HuH-7 (cell line): ENCODE measurements around the gene C10orf95.

Source experiments
- DNase-seq: peaks from one replicate; pipeline ENCODE4 v3.0.0; 2011; ENCODE audit warnings: low spot score

The C10orf95 gene

DNA sequence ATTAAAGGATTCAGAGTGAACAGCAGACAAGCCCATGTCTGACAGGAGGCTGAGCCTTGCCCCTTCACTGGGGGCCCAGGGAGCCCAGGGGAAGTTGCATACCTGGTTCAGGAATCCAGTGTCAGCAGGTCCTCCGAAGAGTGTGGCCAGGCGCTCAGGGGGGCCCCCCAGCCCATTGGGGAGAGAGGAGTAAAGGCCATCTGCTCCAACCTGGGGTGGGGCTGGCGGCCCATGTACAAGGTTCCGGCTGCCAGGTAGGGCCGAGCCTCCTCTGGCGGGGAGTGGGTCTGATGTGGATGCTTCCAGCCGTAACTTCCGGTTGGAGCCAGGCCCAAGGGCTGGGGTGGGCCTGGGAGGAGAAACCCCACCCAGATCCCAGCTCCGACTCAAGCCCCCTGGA is 35.1 kb downstream of the C10orf95 start:
- no peak for DNase-seq

DNA sequence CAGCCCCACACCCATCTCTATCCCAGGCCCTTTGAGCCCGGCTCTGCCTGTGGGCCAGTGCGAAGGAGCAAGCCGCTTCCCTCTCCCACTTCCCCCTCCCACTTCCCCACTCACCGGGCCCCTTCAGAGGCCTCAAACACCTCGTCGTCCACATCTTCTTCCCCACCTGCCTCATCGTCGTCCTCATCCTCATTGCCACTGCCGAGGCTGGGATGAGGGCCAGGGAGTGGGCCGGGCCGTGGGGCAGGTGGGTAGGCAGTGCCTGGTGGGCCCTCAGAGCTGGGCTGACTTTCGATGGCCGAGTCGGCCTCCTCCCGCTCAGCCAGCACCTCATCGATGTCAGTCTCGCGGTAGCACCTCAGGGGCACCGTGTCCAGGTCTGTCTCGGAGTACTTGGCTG is 36.6 kb downstream of the C10orf95 start:
- no peak for DNase-seq

DNA sequence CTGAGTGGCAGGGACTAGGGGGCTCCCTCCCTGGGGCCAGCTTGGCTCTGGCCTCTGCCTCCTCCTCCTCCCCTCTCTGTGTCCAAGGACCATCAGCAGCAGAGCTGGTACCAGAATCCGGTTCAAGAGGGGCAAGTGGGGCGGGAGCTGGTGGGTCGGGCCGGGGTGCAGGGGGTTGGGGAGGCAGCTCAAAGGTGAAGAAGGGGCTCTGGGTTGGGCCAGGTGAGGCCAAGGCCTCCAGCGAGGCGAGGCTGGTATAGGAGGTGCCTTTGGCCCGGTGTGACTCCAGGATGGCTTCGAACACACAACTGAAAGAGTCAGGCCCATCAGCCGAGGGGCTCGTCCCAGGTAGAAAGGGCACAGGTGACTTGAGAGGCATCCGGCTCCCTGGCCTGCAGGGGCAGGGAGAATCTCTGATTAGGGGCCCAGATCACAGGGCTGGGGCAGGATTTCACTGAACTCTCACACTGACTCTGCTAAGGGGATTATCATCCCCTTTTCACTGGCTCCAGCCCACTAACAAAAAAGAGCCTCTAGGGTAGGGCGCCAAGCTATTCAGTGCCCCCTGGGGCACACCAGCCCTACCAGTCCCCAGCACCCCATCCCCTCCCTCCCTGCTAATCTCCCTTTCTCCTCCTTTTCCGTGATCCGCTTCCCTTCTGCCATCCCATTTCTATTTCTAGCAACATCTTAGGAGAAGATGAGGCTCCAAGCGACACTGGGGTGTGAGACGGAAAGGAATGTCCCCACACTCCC is 37.4 kb downstream of the C10orf95 start:
- DNase-seq = no peak

DNA sequence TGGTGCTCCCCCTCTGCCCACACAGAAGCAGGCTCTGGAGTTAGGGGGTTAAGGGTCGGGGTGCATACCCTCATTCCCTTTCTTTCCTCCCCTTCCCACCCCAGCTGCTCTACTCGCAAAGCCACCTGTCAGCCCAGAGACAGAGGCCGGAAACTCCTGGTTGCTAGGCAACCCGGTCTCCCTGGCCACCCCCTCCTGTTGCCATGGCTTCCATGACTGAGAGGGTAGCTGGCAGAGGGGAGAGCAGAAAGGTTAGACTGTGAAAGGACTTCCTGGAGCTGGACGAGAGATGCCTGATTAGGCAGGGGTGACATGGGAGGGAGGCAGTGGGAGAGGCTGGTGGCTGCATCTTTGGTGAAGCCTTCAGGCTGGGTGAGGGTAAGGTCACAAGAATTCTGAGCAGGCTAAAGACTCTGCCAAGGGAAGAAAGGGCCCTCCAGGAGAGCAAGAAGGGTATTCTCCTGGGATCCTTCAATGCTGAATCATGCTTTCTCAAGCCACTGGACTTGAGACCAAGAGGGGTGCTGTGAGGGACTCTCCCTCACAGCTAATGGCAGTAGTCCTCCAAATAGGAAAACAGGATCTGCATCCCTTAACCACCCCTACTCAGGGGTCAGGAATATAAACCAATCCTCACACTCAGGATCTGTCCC is 38.2 kb downstream of the C10orf95 start:
- no peak for DNase-seq

DNA sequence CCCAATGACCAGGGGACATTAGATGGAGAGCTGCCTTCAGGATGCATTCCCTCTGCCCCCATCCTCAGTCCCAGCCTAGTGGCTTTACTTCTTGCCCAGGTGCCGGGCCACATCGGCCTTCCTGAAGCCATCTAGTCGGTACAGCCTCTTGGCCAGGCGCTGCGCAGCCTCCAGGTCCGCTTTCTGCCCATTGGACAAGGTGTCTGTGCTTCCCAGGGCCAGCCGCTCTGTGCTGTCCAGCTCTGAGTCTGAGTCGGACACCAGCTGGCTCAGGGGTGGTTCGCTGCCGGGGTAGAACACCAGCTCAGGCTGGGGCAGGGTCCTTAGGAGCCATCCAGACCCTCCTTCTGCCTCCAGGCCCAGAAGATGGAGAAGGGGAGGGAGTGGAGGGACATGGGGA is 39.0 kb downstream of the C10orf95 start:
- no peak for DNase-seq

DNA sequence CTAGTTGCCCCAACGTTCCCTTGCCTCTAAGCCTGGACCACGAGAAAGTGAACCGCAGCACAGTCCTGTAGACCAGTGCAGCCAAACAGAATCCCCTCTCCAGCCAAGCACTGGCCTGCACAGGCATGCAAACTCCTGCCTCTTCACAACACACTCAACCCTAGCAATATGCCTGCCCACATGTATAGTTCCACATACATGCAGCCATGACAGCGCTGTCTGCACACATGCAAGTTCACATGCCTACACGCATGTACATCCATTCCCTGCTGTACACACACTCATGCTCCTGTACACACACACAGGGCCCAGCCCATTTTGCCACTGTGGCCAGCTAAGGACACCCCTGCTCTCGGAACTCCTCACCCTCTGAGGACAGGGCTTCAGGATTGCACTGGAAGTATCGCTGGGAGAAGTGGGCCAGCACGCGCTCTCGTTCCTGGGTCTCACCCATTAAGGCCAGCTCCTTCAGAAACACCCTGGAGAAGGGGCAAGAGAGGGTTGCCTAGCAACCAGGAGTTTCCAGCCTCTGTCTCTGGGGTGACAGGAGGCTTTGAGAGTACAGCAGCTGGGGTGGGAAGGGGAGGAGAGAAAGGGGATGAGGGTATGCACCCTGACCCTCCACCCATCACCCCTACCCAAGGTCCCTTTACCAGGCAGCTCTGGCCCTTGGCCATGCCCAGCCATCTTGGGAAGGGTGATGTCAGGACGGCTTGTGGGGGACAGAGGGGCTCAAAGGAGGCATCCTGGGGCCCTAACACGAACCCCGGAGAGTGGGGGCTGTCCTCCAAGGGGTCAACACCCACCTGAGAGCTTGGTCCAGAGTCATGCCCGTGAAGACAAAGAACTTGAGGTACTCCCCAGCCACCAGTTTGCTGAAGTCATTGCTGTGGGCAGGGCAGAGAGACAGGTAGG is 39.7 kb downstream of the C10orf95 start:
- no peak for DNase-seq

DNA sequence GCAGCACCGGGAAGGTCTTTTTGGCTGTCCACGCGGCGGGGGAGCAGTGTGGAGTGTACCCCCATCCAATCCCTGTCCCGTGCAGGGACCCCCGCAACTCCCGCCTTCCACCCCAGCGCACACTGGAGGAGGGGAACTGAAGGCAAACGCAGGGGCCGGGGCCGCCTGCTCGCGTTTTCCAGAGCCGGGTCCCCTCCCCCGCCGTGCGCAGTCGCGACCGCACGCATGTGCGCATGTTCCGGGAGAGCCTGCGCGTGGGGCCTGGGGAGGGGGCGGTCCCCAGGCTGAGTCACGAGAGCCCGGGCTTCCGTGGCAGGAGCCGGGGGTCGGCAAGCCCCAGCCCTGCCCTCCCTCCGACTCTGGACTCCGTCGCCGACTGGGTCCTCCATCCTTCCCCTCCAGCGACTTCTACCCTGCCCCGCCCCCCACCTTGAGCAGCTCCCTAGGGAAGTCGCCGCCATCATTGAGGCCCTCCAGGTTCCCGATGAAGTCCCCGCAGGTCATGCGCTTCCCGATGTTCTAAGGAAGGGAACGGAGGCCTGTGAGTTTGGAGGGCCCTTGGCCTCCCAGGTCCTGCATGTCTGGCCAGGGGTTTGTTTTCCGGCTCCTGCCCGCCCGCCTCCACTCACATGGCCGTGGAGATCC is 40.8 kb downstream of the C10orf95 start:
- DNase-seq = no peak

DNA sequence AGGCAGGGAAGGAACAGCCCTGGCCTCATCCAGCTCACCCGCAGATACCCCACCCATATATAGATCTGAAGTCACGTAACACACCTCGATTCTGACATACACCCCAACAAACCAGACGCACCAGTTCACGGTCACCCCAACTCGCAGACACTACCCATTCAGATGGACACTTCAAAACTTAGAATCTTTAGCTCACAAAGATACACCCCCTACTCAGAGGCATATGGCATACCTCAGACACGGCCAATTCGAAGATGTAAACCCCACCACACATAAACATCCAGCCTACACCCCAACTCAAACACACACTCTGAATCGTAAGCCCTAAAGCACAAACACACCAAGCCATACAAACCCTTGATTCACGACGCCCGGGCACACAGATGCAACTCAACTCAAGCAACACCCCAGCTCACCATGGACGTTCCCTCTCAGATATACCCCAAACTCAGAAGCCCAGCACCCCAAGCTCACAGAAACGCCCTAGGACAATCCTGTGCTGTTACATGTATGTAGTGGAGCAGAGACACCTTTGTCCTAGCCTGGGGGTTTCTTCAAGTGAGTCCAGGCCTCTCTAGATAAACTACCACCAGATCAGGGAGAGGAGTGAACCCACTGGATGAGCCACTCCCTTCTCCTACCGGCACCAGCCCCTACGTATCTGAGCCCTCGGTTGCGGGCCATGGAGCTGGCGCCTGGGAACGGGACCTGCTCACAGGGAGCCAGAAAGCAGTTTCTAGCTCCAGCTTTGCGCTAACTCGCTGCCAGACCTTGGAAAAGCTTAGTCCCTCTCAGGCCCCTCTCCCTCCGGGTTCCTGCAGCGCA is 41.5 kb downstream of the C10orf95 start:
- DNase-seq = no peak

DNA sequence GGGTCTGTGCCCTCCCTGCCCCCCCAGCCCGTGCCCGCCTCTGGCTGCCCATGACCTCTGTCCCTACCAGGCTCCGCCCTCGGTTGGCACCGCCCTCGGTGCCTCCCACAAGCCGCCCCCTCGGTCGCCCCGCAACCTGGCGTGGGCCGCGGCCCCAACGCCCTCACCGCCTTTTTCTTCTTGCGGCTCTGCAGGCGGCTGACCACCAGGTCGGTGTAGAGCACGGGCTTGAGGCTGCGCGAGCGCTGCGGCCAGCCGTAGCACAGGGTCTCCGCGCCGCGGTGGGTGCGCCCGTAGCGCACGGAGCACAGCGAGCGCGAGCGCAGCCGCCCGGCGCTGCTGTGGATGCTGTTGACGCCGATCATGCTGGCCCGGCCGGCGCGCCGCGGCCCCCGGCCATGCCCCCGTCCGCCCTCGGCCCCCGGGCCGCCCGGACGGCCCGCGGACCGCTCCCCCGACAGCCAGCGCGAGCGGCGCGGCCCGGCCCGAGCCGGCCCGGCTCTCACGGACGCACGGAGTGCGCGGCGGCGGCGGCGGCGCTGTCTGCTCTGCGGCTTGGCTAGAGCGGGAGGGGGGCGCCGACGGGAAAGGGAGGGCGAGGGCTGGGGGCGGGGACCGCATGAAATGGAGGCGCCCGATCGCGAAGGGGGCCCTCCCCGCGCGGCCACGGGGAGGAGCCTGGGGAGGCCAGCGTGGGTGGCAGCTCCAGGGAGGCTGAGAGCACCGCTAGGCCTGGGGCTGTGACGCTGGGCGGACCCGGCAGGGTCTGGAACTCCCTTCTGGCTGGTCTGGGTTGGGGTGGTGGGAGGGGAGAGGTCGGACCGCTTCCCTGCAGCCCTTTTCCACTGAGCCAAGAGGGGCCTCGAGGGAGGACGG is 42.4 kb downstream of the C10orf95 start:
- no peak for DNase-seq

DNA sequence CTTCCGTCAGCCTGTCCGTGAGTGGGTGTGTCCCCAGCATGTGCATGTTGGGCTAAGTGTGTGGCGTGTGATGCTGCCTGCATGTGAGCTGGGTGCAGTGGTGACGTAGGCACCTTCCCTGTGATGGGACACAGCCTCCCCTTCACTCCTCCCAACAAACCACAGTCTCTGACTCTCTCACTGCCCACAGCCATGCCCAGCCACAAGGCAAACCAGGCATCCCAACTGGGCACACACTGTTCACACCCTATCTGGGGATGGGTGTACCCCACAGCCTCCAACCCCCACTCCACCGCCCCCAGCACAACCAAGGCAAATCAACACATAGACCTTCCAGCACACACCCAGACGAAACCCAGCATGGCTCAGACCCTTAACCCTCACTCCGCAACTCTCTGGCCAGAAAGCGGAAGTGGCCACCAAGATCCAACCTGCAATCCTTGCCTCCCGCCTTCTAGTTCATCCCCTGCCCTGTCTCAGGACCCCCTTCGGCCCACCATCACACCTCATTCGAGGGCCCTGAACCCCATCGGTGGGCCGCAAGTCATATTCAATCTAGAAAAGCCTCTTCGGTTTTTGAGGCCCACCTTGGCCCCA is 43.1 kb downstream of the C10orf95 start:
- DNase-seq = no peak

DNA sequence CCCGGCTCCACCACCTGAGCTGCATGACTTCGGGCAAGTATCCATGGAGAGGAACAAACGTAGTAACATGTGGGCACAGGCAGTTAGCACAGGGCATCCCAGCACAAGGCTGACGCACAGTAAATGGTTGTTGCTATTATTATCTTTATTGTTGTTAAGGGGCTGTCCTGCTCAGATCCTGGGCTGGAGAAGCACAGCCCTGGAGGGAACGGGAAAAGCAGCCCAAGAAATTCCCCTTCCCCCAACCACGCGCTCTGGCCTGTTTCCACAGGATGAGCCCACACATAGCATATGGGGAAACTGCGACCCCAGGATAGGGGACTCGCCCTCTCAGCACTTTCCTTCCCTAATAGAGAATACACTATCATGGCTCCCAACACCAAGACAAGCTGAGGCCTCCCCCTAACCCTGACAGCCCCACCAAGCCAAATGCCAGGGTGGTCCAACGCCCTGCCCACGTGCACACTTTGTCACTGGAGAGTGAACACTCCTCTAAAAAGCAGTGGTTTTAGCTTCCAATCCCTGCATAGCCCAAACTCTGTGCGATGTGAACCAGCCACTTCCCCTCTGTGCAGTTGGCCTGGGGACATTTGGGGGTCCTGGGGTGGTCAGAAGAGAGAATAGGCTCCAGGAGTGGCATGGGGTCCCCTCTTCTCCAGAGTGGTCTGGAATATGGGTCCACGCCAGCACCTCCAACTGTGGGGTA is 43.8 kb downstream of the C10orf95 start:
- DNase-seq = no peak

DNA sequence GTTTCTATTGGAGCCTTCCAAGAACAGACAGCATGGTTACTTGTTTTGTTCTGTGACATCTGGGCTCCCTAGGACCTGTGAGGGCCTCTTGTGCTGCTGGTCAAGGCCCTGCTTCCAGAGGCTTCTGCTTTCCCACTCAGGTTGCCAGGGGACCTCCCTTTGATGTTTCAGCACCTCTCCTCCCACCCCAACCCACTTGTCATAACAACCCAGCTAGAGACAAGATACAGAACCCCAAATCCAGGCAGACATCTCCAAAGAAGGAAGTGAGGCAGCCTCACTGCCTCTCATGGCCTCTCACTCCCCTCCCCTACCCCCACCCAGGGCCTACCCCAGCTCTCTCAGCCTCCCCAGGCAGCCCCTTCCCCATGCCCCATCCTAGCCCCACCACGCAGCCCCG is 44.5 kb downstream of the C10orf95 start:
- no peak for DNase-seq

DNA sequence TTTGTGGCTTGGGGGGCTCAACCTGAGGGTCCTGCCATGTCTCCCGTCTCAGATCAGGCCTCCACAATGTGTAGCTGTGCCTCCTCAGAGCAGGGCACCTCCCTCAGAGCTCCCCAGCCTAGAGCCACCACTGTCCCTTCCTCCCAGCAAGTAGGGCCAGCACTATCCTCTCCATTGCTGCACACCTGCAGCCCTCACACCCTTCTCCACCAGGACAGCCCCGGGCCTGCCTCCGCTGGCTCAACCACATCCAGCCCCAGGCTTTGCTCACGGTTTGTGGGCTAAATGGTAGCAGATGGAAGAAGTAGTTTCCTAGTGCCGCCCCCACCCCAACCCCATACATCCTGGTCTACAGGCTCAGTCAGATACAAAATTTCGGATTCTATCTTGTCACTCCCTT is 45.7 kb downstream of the C10orf95 start:
- DNase-seq = no peak

DNA sequence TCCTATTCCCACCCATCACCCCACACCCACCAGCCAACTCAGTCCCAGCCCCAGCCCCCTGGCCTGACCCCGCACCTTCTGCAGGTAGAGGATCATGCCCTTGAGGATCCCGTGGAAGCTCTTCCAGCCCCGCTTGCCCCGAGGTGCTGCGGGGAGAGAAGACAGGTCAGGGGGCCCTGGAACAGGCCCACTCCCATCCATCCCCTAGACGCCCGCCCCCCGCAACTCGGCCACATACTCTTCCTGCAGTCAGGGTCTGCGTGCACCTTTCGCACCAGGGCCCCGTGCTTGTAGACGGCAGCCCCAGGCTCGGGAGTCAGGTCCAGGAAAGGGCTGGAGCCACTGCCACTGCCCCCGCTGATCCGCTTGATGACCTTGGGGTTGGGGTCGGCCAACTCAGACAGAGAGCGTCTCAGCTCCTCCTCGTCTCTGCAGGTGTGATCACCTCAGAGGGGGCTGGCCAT is 46.2 kb downstream of the C10orf95 start:
- no peak for DNase-seq

DNA sequence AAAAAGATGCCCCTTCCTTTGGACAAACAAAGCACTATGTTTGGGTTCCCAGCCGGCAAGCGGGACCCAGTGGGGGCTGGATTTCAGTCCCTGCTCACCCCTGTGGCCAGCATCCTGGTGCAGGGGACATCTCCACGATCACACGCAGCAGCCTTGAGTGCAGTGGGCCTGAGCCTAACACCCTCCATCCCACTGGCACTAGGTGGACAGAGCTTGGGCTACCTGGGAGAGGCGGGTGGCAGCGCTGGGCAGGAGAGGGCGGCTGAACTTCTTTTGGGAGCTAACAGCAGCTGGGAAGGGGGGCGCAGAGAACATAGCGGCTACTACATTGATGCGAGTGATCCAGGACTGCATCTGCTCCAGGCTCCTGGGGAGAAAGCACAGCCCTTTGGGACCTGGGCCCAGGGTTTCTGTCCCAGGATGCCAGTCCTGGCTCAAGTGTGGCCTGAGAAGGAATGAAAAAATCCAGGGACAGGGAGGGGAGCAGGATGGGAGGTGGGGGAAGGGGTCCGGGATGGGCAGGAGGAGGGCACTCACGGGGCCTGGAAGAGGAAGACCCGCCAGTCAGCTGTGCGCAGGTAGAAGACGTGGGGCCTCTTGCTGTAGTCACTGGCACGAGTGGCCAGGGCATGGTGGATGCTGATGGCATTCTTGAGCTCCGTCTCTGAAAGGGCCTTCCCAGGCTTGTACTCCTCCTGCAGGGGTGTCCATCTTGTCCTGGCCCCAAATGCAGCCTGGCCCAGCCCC is 46.8 kb downstream of the C10orf95 start:
- DNase-seq = no peak

DNA sequence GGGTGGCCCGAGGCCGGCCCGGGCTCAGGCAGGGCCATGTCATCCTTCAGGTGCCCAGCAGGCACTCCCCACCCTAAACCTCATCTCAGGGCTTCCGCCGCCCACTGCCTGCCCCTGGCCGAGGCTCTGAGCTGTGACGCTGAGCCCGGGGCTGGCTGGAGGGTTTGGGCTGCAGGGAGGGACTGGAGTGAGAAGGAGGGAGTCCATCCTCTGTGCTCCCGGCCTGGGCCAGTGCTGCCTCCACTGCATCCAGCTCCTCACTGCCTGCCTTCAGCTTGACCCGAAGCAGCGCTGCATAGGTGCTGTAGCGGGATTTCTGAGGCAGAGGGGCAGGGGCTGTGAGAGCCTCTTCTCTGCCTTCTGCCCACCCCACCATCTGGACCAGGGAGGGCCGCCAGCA is 48.2 kb downstream of the C10orf95 start:
- no peak for DNase-seq

DNA sequence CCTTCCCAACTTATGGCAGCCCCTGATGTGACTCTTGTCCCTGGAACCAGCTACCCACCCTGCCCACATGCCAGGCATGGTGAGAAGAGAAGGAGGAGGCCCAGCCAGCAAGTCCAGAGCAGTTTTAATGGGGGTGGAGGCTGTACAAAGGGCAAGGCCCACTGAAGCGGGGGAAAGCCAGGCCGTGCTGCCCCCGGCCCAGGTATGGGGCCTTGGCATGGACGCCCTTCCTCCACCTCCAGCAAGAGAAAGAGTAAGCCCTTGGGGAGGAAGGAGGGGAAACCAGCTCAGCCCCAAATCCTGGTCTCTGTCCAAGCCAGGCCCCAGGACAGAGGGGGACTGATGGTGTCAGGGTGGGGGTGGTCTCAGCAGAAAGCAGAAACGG is 48.8 kb downstream of the C10orf95 start:
- no peak for DNase-seq

DNA sequence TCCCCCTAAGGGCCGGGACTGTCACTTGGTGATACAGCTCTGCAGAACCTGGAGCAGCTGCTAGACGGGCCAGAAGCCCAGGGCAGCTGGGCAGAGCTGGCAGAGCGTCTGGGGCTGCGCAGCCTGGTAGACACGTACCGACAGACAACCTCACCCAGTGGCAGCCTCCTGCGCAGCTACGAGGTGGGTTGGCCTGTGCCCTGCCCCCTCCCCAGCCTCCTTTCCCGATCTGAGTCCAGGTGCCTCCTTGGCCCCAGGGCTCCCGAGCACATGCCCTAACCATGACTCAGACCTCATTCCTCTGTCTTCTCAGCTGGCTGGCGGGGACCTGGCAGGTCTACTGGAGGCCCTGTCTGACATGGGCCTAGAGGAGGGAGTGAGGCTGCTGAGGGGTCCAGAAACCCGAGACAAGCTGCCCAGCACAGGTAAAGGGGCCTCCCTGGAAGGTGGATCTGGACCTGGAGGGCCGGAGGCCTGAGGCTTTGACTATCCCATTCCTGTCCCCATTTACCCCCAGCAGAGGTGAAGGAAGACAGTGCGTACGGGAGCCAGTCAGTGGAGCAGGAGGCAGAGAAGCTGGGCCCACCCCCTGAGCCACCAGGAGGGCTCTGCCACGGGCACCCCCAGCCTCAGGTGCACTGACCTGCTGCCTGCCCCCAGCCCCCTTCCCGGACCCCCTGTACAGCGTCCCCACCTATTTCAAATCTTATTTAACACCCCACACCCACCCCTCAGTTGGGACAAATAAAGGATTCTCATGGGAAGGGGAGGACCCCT is 49.4 kb downstream of the C10orf95 start:
- DNase-seq = no peak
